ENCODE data around the gene ADAMTSL1. TPM values are rescaled to one million over a fixed set of nuclear protein-coding genes. Genes with fewer than 3 reads are reported as not detected.
A peak's percentile ranks its signal among the peaks of the same experiment; 100 is the strongest.

The ADAMTSL1 gene
- total RNA-seq, 6 experiments from 2014 or later, result 37.3 to 98.1 (median 90.8) TPM

GRCh38 chr9:18798508-18799290 is 324.7 kb downstream of the ADAMTSL1 start:
- Mint-ChIP-seq H3K4me1 (ENCODE audit: low read depth) (peaks cover 45% of the 10 kb centered on the region), H3K36me3 (ENCODE audit: low read depth) (peaks cover 28% of the 10 kb centered on the region), H3K4me3 (no peak overlapping the region), H3K27me3 (ENCODE audit: insufficient read depth) (peaks cover 2% of the 10 kb centered on the region; the same call in 1 of the 2 replicates), H3K27ac (peak overlapping the region; percentile 55; the same call in 1 of the 2 replicates), H3K9me3 (no peaks in the 10 kb centered on the region)
- no peak for DNase-seq
- TF ChIP-seq, protein P1, sequence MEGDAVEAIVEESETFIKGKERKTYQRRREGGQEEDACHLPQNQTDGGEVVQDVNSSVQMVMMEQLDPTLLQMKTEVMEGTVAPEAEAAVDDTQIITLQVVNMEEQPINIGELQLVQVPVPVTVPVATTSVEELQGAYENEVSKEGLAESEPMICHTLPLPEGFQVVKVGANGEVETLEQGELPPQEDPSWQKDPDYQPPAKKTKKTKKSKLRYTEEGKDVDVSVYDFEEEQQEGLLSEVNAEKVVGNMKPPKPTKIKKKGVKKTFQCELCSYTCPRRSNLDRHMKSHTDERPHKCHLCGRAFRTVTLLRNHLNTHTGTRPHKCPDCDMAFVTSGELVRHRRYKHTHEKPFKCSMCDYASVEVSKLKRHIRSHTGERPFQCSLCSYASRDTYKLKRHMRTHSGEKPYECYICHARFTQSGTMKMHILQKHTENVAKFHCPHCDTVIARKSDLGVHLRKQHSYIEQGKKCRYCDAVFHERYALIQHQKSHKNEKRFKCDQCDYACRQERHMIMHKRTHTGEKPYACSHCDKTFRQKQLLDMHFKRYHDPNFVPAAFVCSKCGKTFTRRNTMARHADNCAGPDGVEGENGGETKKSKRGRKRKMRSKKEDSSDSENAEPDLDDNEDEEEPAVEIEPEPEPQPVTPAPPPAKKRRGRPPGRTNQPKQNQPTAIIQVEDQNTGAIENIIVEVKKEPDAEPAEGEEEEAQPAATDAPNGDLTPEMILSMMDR (IDR thresholded peaks at IDR 0.05), result no peak

- Mint-ChIP-seq H3K27ac (peak overlapping the region; percentile 9), H3K9me3 (no peaks in the 10 kb centered on the region), H3K36me3 (ENCODE audit: low read depth) (peaks cover 28% of the 10 kb centered on the region)
Observed at GRCh38 chr9:18799428-18799827, 325.5 kb downstream of the ADAMTSL1 start.

DNA sequence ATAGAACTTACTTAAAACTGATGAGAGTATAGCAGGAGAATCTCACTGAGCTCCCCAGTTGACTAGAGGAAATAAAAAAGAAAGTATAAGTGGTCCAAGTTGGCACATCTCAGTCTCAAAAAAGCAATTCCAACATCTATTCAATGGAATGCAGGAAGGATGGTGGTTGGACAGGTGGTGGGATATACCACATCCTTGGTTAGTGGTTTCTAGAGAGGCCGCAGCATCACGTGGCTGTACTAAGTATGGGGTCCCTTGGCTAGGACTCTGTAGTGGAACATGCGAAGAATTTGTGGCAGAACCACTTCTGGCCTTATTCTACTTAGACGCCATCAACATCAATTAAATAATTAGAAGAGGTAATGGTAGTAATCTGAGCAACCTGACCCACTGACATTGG is 326.6 kb downstream of the ADAMTSL1 start:
- TF ChIP-seq, protein P1 (IDR thresholded peaks at IDR 0.05), result no peak
- H3K9me3 Mint-ChIP-seq, result no peaks in the 10 kb centered on the region
- no peak overlapping the region for H3K4me3 Mint-ChIP-seq
- peaks cover 43% of the 10 kb centered on the region for H3K4me1 Mint-ChIP-seq (ENCODE audit: low read depth)
- no peak overlapping the region for H3K27ac Mint-ChIP-seq
- DNase-seq, result no peak
- H3K36me3 Mint-ChIP-seq (ENCODE audit: low read depth), result peaks cover 32% of the 10 kb centered on the region
- peaks cover 2% of the 10 kb centered on the region; the same call in 1 of the 2 replicates for H3K27me3 Mint-ChIP-seq (ENCODE audit: insufficient read depth)

More at GRCh38 chr9:18799428-18799827, 325.5 kb downstream of the ADAMTSL1 start:
- TF ChIP-seq, protein P1 (IDR thresholded peaks at IDR 0.05), result no peak
- DNase-seq, result no peak
- Mint-ChIP-seq H3K27me3 (ENCODE audit: insufficient read depth) (peaks cover 2% of the 10 kb centered on the region; the same call in 1 of the 2 replicates), H3K4me3 (no peak overlapping the region), H3K4me1 (ENCODE audit: low read depth) (peaks cover 45% of the 10 kb centered on the region)

- Mint-ChIP-seq H3K4me3 (no peak overlapping the region), H3K9me3 (no peaks in the 10 kb centered on the region), H3K4me1 (ENCODE audit: low read depth) (no peaks in the 10 kb centered on the region), H3K27me3 (ENCODE audit: insufficient read depth) (0 out of 2 replicates have a peak, but pooled peaks cover 2% of the 10 kb centered on the region), H3K27ac (no peak overlapping the region), H3K36me3 (ENCODE audit: low read depth) (peaks cover 35% of the 10 kb centered on the region)
- TF ChIP-seq, protein P1 (IDR thresholded peaks at IDR 0.05), result no peak
- no peak for DNase-seq
Observed at GRCh38 chr9:18805386-18805785, 331.4 kb downstream of the ADAMTSL1 start.

DNA sequence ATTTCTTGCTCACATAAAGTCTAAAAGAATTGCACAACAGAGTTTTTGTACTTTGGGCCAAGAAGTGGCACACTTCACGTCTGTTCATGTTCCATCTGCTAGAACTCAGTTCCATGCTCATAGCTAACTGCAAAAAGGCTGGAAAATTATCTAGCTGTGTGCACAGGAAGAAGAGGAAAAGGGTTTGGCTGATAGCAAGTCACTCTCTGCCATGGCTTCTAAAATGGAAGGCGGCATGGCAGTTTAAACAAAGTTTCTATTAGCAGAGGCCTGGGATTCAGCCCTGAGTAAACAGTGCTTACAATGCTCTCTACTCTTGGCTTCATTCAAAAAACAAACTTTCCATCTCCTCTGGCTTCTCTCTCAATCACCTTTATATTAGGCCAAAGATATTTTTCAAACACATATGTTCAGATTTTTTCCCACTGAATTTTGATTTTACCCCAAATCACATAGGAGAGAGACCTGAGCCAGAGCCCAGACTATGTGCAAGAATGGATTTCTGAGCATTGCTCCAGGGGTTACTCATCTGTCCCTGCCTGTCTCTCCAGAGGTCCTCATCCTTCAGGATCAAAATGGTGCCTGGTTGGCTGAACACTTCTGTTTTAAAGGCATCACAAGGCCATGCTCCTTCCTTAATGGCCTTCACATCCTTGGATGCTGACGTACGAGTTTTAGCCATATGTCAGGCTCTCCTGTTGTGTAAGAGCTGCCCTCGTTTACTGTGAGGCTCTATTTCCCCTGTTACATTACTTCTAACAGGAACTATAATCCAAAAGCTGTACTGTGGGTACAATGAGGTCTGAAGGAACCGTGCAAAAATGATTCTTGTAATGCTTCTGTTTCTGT is 332.5 kb downstream of the ADAMTSL1 start:
- Mint-ChIP-seq H3K36me3 (ENCODE audit: low read depth) (peaks cover 28% of the 10 kb centered on the region), H3K27ac (no peak overlapping the region), H3K4me3 (no peak overlapping the region), H3K27me3 (ENCODE audit: insufficient read depth) (no peaks in the 10 kb centered on the region), H3K4me1 (ENCODE audit: low read depth) (no peaks in the 10 kb centered on the region), H3K9me3 (no peaks in the 10 kb centered on the region)
- TF ChIP-seq, protein P1 (IDR thresholded peaks at IDR 0.05), result no peak
- no peak for DNase-seq
